ACC112 (cell line): ENCODE data around the gene RFTN1.

ENCODE experiments used
- H2AFZ ChIP-seq: fragments of 200-600 bp; sonication (generic); one replicate; pipeline ENCODE4 v1.6.0; 2017; ENCODE audit warnings: antibody characterized with exemption, low read length; ENCODE audit not compliant: unreplicated experiment
- H3K27ac ChIP-seq: fragments of 200-600 bp; sonication (generic); 2 replicates; pipeline ENCODE4 v1.5.1; 2014; ENCODE audit warnings: low read depth, mild to moderate bottlenecking, antibody characterized with exemption, low read length, moderate library complexity
- H3K27me3 ChIP-seq: fragments of 200-600 bp; sonication (generic); 2 replicates; pipeline ENCODE4 v1.6.1; 2014; ENCODE audit warnings: mild to moderate bottlenecking, antibody characterized with exemption, low read length, moderate library complexity, mixed read lengths; ENCODE audit not compliant: insufficient read depth
- H3K36me3 ChIP-seq: fragments of 200-600 bp; sonication (generic); 2 replicates; pipeline ENCODE4 v1.6.1; 2016; ENCODE audit warnings: mild to moderate bottlenecking, antibody characterized with exemption, low read length, moderate library complexity, mixed read lengths; ENCODE audit not compliant: insufficient read depth
- H3K4me1 ChIP-seq: fragments of 200-600 bp; sonication (generic); one replicate; pipeline ENCODE4 v1.6.1; 2016; ENCODE audit warnings: low read length, mixed read lengths; ENCODE audit not compliant: insufficient read depth, unreplicated experiment, control insufficient read depth
- H3K4me3 ChIP-seq: fragments of 200-600 bp; sonication (generic); 2 replicates; pipeline ENCODE4 v1.5.1; 2014; ENCODE audit warnings: mild to moderate bottlenecking, low read depth, low read length
- H3K79me2 ChIP-seq: fragments of 200-600 bp; sonication (generic); one replicate; pipeline ENCODE4 v1.6.0; 2016; ENCODE audit warnings: low read length; ENCODE audit not compliant: control insufficient read depth, unreplicated experiment, insufficient read depth

Gene RFTN1

DNA sequence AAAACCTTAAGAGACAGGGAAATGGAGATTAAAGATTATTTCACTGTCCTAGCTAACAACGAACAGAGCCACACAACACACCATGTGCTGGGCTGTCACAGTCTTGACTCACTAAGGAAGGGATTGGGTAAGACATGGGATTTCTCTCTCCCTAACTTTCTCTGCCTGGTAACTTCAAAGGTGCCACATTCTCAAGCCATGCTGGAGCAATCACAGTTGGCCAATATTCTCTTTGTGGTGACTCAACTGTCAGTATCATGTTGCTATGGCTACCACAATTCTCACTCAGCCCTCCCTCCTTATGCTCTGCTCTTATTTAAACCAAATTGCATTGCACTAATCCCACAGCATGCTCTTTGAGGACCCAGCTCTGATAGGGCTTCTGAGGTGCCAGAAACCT lies 174.5 kb downstream of the RFTN1 start:
- H3K79me2 ChIP-seq, result no peaks in the 10 kb centered on the region
- peaks cover 11% of the 10 kb centered on the region for H3K36me3 ChIP-seq
- peaks cover 19% of the 10 kb centered on the region for H3K4me1 ChIP-seq
- peak overlapping the region; percentile 57 for H3K27ac ChIP-seq
- no peaks in the 10 kb centered on the region for H3K27me3 ChIP-seq
- H3K4me3 ChIP-seq, result no peak overlapping the region
- H2AFZ ChIP-seq, result no peak overlapping the region

DNA sequence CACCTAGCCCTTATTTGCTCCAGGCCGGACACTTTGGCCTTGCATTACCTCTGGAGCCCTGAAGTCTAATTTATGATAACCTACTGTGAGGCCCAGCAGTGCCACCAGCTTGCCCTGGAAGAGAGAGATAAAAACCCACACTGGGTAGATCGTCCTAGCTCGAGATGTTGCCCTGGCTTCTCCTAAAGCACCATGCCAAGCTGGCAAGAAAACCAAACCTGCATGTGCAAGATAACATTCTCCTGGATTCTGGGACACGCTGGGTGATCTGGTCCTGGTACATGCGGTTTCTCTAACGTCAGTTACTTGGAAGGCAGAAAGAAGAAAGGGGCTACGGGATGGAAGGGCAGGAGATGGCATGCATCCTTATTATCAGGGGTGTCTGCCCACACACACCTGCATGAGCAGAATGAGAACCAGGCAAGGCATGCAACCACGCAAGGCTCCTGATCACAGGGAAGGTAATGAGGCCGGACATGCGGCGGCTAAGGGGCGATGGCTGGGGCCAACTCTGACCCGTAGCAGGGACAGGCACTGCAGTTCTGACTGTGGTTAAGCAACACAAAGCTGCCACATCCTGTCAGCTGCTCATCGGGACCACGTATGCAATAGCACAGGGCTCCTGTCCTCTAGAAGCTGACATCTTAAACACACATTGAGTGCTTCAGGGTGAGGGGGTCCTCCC lies 175.5 kb downstream of the RFTN1 start:
- peaks cover 24% of the 10 kb centered on the region for H3K4me1 ChIP-seq
- no peaks in the 10 kb centered on the region for H3K79me2 ChIP-seq
- H3K36me3 ChIP-seq, result peaks cover 11% of the 10 kb centered on the region
- no peaks in the 10 kb centered on the region for H3K27me3 ChIP-seq
- peak overlapping the region; percentile 46 for H3K27ac ChIP-seq
- no peak overlapping the region for H2AFZ ChIP-seq
- no peak overlapping the region for H3K4me3 ChIP-seq

DNA sequence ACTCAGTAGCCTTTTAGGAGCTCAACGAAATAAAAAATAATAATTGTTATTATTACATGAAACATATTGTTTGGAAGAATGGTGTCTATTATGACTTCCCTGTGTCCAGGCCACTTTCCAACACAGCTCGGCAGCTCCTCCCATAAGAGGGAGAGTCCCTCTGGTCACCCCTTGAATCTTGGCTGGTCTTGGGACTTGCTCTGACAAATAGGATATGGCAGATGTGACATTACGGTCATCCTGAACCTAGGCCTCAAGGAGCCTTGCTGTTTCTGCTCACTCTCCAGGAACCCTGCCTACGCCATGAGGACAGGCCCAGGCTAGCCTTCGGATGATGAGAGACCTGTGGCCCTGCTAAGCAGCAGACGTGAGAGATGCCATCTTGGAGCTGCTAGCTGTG lies 176.7 kb downstream of the RFTN1 start:
- Histone ChIP-seq H3K79me2 (no peaks in the 10 kb centered on the region), H3K36me3 (peaks cover 20% of the 10 kb centered on the region), H3K27ac (no peak overlapping the region), H3K4me3 (no peak overlapping the region), H2AFZ (no peak overlapping the region), H3K4me1 (peaks cover 31% of the 10 kb centered on the region), H3K27me3 (no peaks in the 10 kb centered on the region)

GRCh38 chr3:16335772-16336645 lies 177.5 kb downstream of the RFTN1 start:
- Histone ChIP-seq H3K27me3 (no peaks in the 10 kb centered on the region), H3K36me3 (peaks cover 28% of the 10 kb centered on the region), H2AFZ (no peak overlapping the region), H3K27ac (no peak overlapping the region), H3K79me2 (no peaks in the 10 kb centered on the region), H3K4me1 (peaks cover 31% of the 10 kb centered on the region), H3K4me3 (no peak overlapping the region)

DNA sequence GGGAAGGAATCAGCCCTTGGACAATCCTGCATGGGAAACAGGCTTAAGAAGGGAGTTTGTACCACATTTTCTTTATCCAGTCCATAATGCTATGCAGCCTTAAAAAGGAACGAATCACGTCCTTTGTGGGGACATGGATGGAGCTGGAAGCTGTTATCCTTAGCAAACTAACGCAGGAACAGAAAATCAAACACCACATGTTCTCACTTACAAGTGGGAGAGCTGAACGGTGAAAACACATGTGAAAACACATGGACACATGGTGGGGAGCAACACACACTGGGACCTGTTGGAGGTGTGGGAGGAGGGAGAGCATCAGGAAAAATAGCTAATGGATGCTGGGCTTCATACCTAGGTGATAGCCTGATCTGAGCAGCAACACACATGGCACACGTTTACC lies 178.2 kb downstream of the RFTN1 start:
- Histone ChIP-seq H2AFZ (no peak overlapping the region), H3K36me3 (peaks cover 34% of the 10 kb centered on the region), H3K27ac (no peak overlapping the region), H3K27me3 (no peaks in the 10 kb centered on the region), H3K4me3 (no peak overlapping the region), H3K79me2 (no peaks in the 10 kb centered on the region), H3K4me1 (peaks cover 31% of the 10 kb centered on the region)

DNA sequence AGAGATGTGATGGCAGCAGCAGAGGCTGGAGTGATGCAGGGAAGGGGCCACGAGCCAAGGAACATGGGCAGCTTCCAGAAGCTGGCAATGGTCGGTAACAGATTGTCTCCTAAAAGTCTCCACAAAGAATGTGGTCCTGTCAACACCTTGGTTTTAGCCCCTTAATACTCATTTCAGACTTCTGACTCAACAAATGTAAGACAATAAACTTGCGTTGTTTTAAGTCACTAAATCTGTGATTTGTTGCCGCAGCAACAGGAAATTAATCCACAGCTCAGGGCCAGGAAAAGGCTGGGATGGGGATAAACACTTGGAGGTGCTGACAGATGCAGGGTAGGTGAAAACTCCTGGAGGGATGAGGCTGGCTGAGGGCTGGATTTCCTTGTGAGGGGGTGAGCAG lies 178.6 kb downstream of the RFTN1 start:
- Histone ChIP-seq H3K27me3 (no peaks in the 10 kb centered on the region), H2AFZ (no peak overlapping the region), H3K36me3 (peaks cover 35% of the 10 kb centered on the region), H3K27ac (no peak overlapping the region), H3K4me3 (no peak overlapping the region), H3K4me1 (peaks cover 31% of the 10 kb centered on the region), H3K79me2 (no peaks in the 10 kb centered on the region)

DNA sequence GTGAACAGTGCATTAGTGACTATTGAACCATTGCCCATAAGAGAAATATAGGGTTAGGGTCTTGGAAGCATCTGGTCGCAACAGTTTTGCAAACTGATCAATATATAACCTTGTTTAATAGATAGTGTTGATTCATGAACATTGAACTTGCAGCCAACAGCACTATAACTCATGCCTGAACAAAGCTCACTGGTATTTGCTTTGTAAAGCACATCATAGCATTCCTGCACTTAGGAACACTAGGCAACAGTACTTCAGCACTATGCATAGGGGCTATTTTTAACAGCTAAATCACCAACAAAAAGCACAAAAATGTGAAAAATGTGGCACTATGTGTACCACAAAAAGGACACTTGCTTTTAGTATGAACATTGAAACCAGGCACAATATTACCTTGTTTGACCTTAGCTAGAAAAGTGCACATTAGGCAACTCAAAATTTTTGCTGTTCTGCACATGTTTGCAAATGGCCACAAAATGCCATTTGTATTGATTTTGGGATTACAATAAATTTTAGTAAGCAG lies 180.5 kb downstream of the RFTN1 start:
- H3K27me3 ChIP-seq, result no peaks in the 10 kb centered on the region
- peaks cover 15% of the 10 kb centered on the region for H3K4me1 ChIP-seq
- peak overlapping the region; percentile 38 for H3K27ac ChIP-seq
- peaks cover 35% of the 10 kb centered on the region for H3K36me3 ChIP-seq
- H3K79me2 ChIP-seq, result no peaks in the 10 kb centered on the region
- no peak overlapping the region for H3K4me3 ChIP-seq
- no peak overlapping the region for H2AFZ ChIP-seq

GRCh38 chr3:16331319-16331883 lies 182.1 kb downstream of the RFTN1 start:
- Histone ChIP-seq H2AFZ (no peak overlapping the region), H3K4me1 (peaks cover 12% of the 10 kb centered on the region), H3K4me3 (no peak overlapping the region), H3K36me3 (peaks cover 35% of the 10 kb centered on the region), H3K79me2 (no peaks in the 10 kb centered on the region), H3K27me3 (no peaks in the 10 kb centered on the region), H3K27ac (no peak overlapping the region)

- H3K4me3 ChIP-seq, result no peak overlapping the region
- H3K27me3 ChIP-seq, result no peaks in the 10 kb centered on the region
- no peaks in the 10 kb centered on the region for H3K79me2 ChIP-seq
- H3K27ac ChIP-seq, result no peak overlapping the region
- peaks cover 12% of the 10 kb centered on the region for H3K4me1 ChIP-seq
- H3K36me3 ChIP-seq, result peaks cover 35% of the 10 kb centered on the region
- H2AFZ ChIP-seq, result no peak overlapping the region
Measured at GRCh38 chr3:16330351-16330750, 183.1 kb downstream of the RFTN1 start.

GRCh38 chr3:16329826-16330129 lies 183.7 kb downstream of the RFTN1 start:
- peaks cover 12% of the 10 kb centered on the region for H3K4me1 ChIP-seq
- H3K27ac ChIP-seq, result no peak overlapping the region
- no peak overlapping the region for H3K4me3 ChIP-seq
- H3K27me3 ChIP-seq, result no peaks in the 10 kb centered on the region
- no peaks in the 10 kb centered on the region for H3K79me2 ChIP-seq
- peaks cover 32% of the 10 kb centered on the region for H3K36me3 ChIP-seq
- H2AFZ ChIP-seq, result no peak overlapping the region
